ENCODE measurements around the gene ZNF610.
A peak's percentile ranks its signal among the peaks of the same experiment; 100 is the strongest.
"Not testable (repeated sequence)": the region's sequence is repeated elsewhere in the genome, so short reads cannot be mapped to it uniquely, and the experiment has no call there.

The ZNF610 gene

GRCh38 chr19:52339022-52339421 is 3.0 kb downstream of the ZNF610 start:
- H3K27me3 ChIP-seq (ENCODE audit: control insufficient read depth, insufficient read depth, low read length); H3K9ac ChIP-seq (ENCODE audit: low read length); H3K27ac ChIP-seq (ENCODE audit: low read depth, low read length); H3K4me1 ChIP-seq (ENCODE audit: control insufficient read depth, insufficient read depth, low read length); H3K36me3 ChIP-seq (ENCODE audit: control insufficient read depth, insufficient read depth, low read length); H3K4me3 ChIP-seq (ENCODE audit: low read length): not testable (repeated sequence)

- Histone ChIP-seq H3K4me1 (ENCODE audit: control insufficient read depth, insufficient read depth, low read length) (no peaks in the 10 kb centered on the region), H3K4me3 (ENCODE audit: low read length) (no peak overlapping the region), H3K27me3 (ENCODE audit: control insufficient read depth, insufficient read depth, low read length) (no peaks in the 10 kb centered on the region), H3K27ac (ENCODE audit: low read depth, low read length) (no peak overlapping the region), H3K9ac (ENCODE audit: low read length) (no peak overlapping the region), H3K36me3 (ENCODE audit: control insufficient read depth, insufficient read depth, low read length) (peaks cover under 1% of the 10 kb centered on the region)
Observed at GRCh38 chr19:52343548-52343947, 7.5 kb downstream of the ZNF610 start.

- Histone ChIP-seq H3K36me3 (ENCODE audit: control insufficient read depth, insufficient read depth, low read length) (peaks cover 5% of the 10 kb centered on the region), H3K9ac (ENCODE audit: low read length) (no peak overlapping the region), H3K4me3 (ENCODE audit: low read length) (no peak overlapping the region), H3K27me3 (ENCODE audit: control insufficient read depth, insufficient read depth, low read length) (no peaks in the 10 kb centered on the region), H3K27ac (ENCODE audit: low read depth, low read length) (no peak overlapping the region), H3K4me1 (ENCODE audit: control insufficient read depth, insufficient read depth, low read length) (no peaks in the 10 kb centered on the region)
Observed at GRCh38 chr19:52345162-52345561, 9.1 kb downstream of the ZNF610 start.

GRCh38 chr19:52351512-52351911 is 15.5 kb downstream of the ZNF610 start:
- H3K36me3 ChIP-seq (ENCODE audit: control insufficient read depth, insufficient read depth, low read length) = peaks cover 8% of the 10 kb centered on the region
- H3K9ac ChIP-seq (ENCODE audit: low read length) = no peak overlapping the region
- no peak overlapping the region for H3K27ac ChIP-seq (ENCODE audit: low read depth, low read length)
- H3K4me3 ChIP-seq (ENCODE audit: low read length) = no peak overlapping the region
- H3K4me1 ChIP-seq (ENCODE audit: control insufficient read depth, insufficient read depth, low read length) = no peaks in the 10 kb centered on the region
- no peaks in the 10 kb centered on the region for H3K27me3 ChIP-seq (ENCODE audit: control insufficient read depth, insufficient read depth, low read length)

- no peak overlapping the region for H3K9ac ChIP-seq (ENCODE audit: low read length)
- H3K36me3 ChIP-seq (ENCODE audit: control insufficient read depth, insufficient read depth, low read length) = peaks cover 5% of the 10 kb centered on the region
- H3K27me3 ChIP-seq (ENCODE audit: control insufficient read depth, insufficient read depth, low read length) = no peaks in the 10 kb centered on the region
- no peak overlapping the region for H3K4me3 ChIP-seq (ENCODE audit: low read length)
- peaks cover 2% of the 10 kb centered on the region for H3K4me1 ChIP-seq (ENCODE audit: control insufficient read depth, insufficient read depth, low read length)
- no peak overlapping the region for H3K27ac ChIP-seq (ENCODE audit: low read depth, low read length)
Observed at GRCh38 chr19:52366414-52366824, 30.4 kb downstream of the ZNF610 start.

GRCh38 chr19:52369559-52370340 is 33.7 kb downstream of the ZNF610 start, which contains the start of gene ZNF880:
Gene ZNF880 (plus strand): TSS chr19:52369923. CDS start chr19:52369966, 43 bp downstream.
- H3K27me3 ChIP-seq (ENCODE audit: control insufficient read depth, insufficient read depth, low read length) = no peaks in the 10 kb centered on the region
- H3K9ac ChIP-seq (ENCODE audit: low read length) = peak within 1 kb of the TSS; percentile 74
- peaks cover 2% of the 10 kb centered on the region for H3K4me1 ChIP-seq (ENCODE audit: control insufficient read depth, insufficient read depth, low read length)
- H3K27ac ChIP-seq (ENCODE audit: low read depth, low read length) = peak within 1 kb of the TSS; percentile 96
- peak within 1 kb of the TSS; percentile 94 for H3K4me3 ChIP-seq (ENCODE audit: low read length)
- peaks cover 15% of the 10 kb centered on the region for H3K36me3 ChIP-seq (ENCODE audit: control insufficient read depth, insufficient read depth, low read length)

GRCh38 chr19:52370341-52370710 is 34.3 kb downstream of the ZNF610 start:
- H3K27me3 ChIP-seq (ENCODE audit: control insufficient read depth, insufficient read depth, low read length) = no peaks in the 10 kb centered on the region
- H3K4me1 ChIP-seq (ENCODE audit: control insufficient read depth, insufficient read depth, low read length) = peaks cover 2% of the 10 kb centered on the region
- peaks cover 16% of the 10 kb centered on the region for H3K36me3 ChIP-seq (ENCODE audit: control insufficient read depth, insufficient read depth, low read length)
- peak overlapping the region; percentile 96 for H3K27ac ChIP-seq (ENCODE audit: low read depth, low read length)
- no peak overlapping the region for H3K9ac ChIP-seq (ENCODE audit: low read length)
- H3K4me3 ChIP-seq (ENCODE audit: low read length) = peak overlapping the region; percentile 94

GRCh38 chr19:52391135-52391534 is 55.1 kb downstream of the ZNF610 start:
- H3K4me1 ChIP-seq (ENCODE audit: control insufficient read depth, insufficient read depth, low read length) = no peaks in the 10 kb centered on the region
- H3K27me3 ChIP-seq (ENCODE audit: control insufficient read depth, insufficient read depth, low read length) = no peaks in the 10 kb centered on the region
- H3K27ac ChIP-seq (ENCODE audit: low read depth, low read length) = no peak overlapping the region
- peaks cover 6% of the 10 kb centered on the region for H3K36me3 ChIP-seq (ENCODE audit: control insufficient read depth, insufficient read depth, low read length)
- no peak overlapping the region for H3K9ac ChIP-seq (ENCODE audit: low read length)
- H3K4me3 ChIP-seq (ENCODE audit: low read length) = no peak overlapping the region

- H3K9ac ChIP-seq (ENCODE audit: low read length) = peak within 1 kb of the TSS; percentile 72
- peak within 1 kb of the TSS; percentile 71 for H3K27ac ChIP-seq (ENCODE audit: low read depth, low read length)
- no peaks in the 10 kb centered on the region for H3K4me1 ChIP-seq (ENCODE audit: control insufficient read depth, insufficient read depth, low read length)
- peak within 1 kb of the TSS; percentile 77 for H3K4me3 ChIP-seq (ENCODE audit: low read length)
- no peaks in the 10 kb centered on the region for H3K27me3 ChIP-seq (ENCODE audit: control insufficient read depth, insufficient read depth, low read length)
- peaks cover 18% of the 10 kb centered on the region for H3K36me3 ChIP-seq (ENCODE audit: control insufficient read depth, insufficient read depth, low read length)
Observed at GRCh38 chr19:52397310-52398080, 61.5 kb downstream of the ZNF610 start, which contains the start of gene ZNF528. Gene ZNF528 (plus strand): TSS chr19:52397849. CDS start chr19:52402014, 4,165 bp downstream.

- peak overlapping the region; percentile 56 for H3K27ac ChIP-seq (ENCODE audit: low read depth, low read length)
- H3K9ac ChIP-seq (ENCODE audit: low read length) = peak overlapping the region; percentile 72
- H3K4me1 ChIP-seq (ENCODE audit: control insufficient read depth, insufficient read depth, low read length) = no peaks in the 10 kb centered on the region
- H3K36me3 ChIP-seq (ENCODE audit: control insufficient read depth, insufficient read depth, low read length) = peaks cover 19% of the 10 kb centered on the region
- H3K27me3 ChIP-seq (ENCODE audit: control insufficient read depth, insufficient read depth, low read length) = no peaks in the 10 kb centered on the region
- H3K4me3 ChIP-seq (ENCODE audit: low read length) = peak overlapping the region; percentile 77
Observed at GRCh38 chr19:52398081-52398441, 62.0 kb downstream of the ZNF610 start.

- Histone ChIP-seq H3K27ac (ENCODE audit: low read depth, low read length) (no peak overlapping the region), H3K4me1 (ENCODE audit: control insufficient read depth, insufficient read depth, low read length) (no peaks in the 10 kb centered on the region), H3K9ac (ENCODE audit: low read length) (no peak overlapping the region), H3K27me3 (ENCODE audit: control insufficient read depth, insufficient read depth, low read length) (no peaks in the 10 kb centered on the region), H3K4me3 (ENCODE audit: low read length) (no peak overlapping the region), H3K36me3 (ENCODE audit: control insufficient read depth, insufficient read depth, low read length) (peaks cover 42% of the 10 kb centered on the region)
Observed at GRCh38 chr19:52410276-52410675, 74.2 kb downstream of the ZNF610 start.

- no peaks in the 10 kb centered on the region for H3K27me3 ChIP-seq (ENCODE audit: control insufficient read depth, insufficient read depth, low read length)
- H3K9ac ChIP-seq (ENCODE audit: low read length) = no peak overlapping the region
- no peak overlapping the region for H3K27ac ChIP-seq (ENCODE audit: low read depth, low read length)
- H3K4me1 ChIP-seq (ENCODE audit: control insufficient read depth, insufficient read depth, low read length) = no peaks in the 10 kb centered on the region
- peaks cover 6% of the 10 kb centered on the region for H3K36me3 ChIP-seq (ENCODE audit: control insufficient read depth, insufficient read depth, low read length)
- peak overlapping the region; percentile 18 for H3K4me3 ChIP-seq (ENCODE audit: low read length)
Observed at GRCh38 chr19:52415711-52416110, 79.7 kb downstream of the ZNF610 start.

Data from rectal smooth muscle tissue (tissue), 1 donor.